OCI-LY1 (cell line): ENCODE results near the gene NECAB2.

Experiments
- EZH2 ChIP-seq: fragments of 200-600 bp; sonication (generic), shearing (Covaris generic); IDR thresholded peaks from 2 replicates; pipeline ENCODE4 v1.8.0; 2017; ENCODE audit warnings: borderline replicate concordance, mixed run types, mild to moderate bottlenecking, antibody characterized with exemption, low read length, moderate library complexity, mixed read lengths
- TF ChIP-seq, protein P1 (sequence below): fragments of 200-600 bp; sonication (generic), shearing (Covaris generic); IDR thresholded peaks from 2 replicates; pipeline ENCODE4 v1.5.1; 2017; ENCODE audit warnings: mild to moderate bottlenecking, antibody characterized with exemption, low read length, moderate library complexity, mixed read lengths

- TF ChIP-seq, protein P1, sequence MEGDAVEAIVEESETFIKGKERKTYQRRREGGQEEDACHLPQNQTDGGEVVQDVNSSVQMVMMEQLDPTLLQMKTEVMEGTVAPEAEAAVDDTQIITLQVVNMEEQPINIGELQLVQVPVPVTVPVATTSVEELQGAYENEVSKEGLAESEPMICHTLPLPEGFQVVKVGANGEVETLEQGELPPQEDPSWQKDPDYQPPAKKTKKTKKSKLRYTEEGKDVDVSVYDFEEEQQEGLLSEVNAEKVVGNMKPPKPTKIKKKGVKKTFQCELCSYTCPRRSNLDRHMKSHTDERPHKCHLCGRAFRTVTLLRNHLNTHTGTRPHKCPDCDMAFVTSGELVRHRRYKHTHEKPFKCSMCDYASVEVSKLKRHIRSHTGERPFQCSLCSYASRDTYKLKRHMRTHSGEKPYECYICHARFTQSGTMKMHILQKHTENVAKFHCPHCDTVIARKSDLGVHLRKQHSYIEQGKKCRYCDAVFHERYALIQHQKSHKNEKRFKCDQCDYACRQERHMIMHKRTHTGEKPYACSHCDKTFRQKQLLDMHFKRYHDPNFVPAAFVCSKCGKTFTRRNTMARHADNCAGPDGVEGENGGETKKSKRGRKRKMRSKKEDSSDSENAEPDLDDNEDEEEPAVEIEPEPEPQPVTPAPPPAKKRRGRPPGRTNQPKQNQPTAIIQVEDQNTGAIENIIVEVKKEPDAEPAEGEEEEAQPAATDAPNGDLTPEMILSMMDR, result no peak
- TF ChIP-seq EZH2, result no peak
These were observed 1.8 kb upstream of the NECAB2 start for GRCh38 chr16:83966153-83966696.
